HCT116 (cell line): ENCODE measurements around the gene PACRG. TPM values are rescaled to one million over a fixed set of nuclear protein-coding genes. Genes with fewer than 3 reads are reported as not detected.

ENCODE experiments used
- ATAC-seq: fragments of 200-7000 bp; cut with Tn5 transposase; 2 replicates; pipeline ENCODE4 v1.9.1; 2020; ENCODE audit warnings: mild to moderate bottlenecking, moderate library complexity
- BruUV-seq: library from RNA; stranded (reverse); fragments of 400-500 nt; replicated peaks from 2 replicates; lab custom pipeline; 2021; lab: Mats Ljungman, UMichigan
- CTCF ChIA-PET: fragments of 300-600 bp; sonication (Branson Sonifier 250); formaldehyde crosslinking; loops from one replicate; lab custom pipeline; 2021; ENCODE audit warnings: antibody characterized with exemption; lab: Charles Lee
- POLR2A ChIA-PET: fragments of 300-600, 350-600 bp; sonication (Branson Sonifier 250); formaldehyde crosslinking; loops from one replicate; lab custom pipeline; 2021; ENCODE audit warnings: antibody characterized with exemption; lab: Charles Lee
- RAD21 ChIA-PET, 2 experiments: fragments of 300-600 bp; sonication (Branson Sonifier 250); formaldehyde crosslinking; loops; one replicate each; lab custom pipeline; 2023; ENCODE audit warnings: low total read pairs in 2 of 2; ENCODE audit not compliant: uncharacterized antibody in 2 of 2, unreplicated experiment in 2 of 2, low non-redundant PET in 1 of 2; lab: Charles Lee
- DNase-seq: peaks from one replicate; pipeline ENCODE4 v3.0.0-alpha.2; 2010; ENCODE audit warnings: low read depth, low spot score
- H2AFZ ChIP-seq: fragments of 200-600 bp; shearing (Covaris generic), sonication (generic); 2 replicates; pipeline ENCODE4 v1.6.1; 2017; ENCODE audit warnings: low read depth, mixed run types, mixed read lengths, antibody characterized with exemption, low read length; ENCODE audit not compliant: poor library complexity, severe bottlenecking
- H3K27ac ChIP-seq: 2 replicates; pipeline ENCODE4 v1.5.1; 2012; ENCODE audit warnings: low read depth, low read length
- H3K27me3 ChIP-seq: fragments of 200-600 bp; sonication (generic); 2 replicates; pipeline ENCODE4 v1.6.1; 2016; ENCODE audit warnings: mixed run types, low read length, mixed read lengths; ENCODE audit not compliant: insufficient read depth
- H3K36me3 ChIP-seq, 2 experiments: fragments of 200-500 bp in 1 of 2; fragments of 200-600 bp in 1 of 2; sonication (Bioruptor generic) in 1 of 2; sonication (generic) in 1 of 2; 2 replicates each; pipeline versions ENCODE4 v1.5.1 to v1.6.1; 2014 to 2016; ENCODE audit warnings: low read length in 2 of 2, inconsistent platforms in 1 of 2, mixed read lengths in 1 of 2, mixed run types in 1 of 2; ENCODE audit not compliant: insufficient read depth in 2 of 2, control insufficient read depth in 1 of 2
- H3K4me1 ChIP-seq, 2 experiments: fragments of 200-600 bp in 1 of 2; sonication (generic) in 1 of 2; 2 replicates each; pipeline versions ENCODE4 v1.5.1 to v1.6.1; 2012 to 2017; ENCODE audit warnings: low read length in 2 of 2, inconsistent platforms in 1 of 2, mild to moderate bottlenecking in 1 of 2, mixed read lengths in 1 of 2, mixed run types in 1 of 2, moderate library complexity in 1 of 2; ENCODE audit not compliant: insufficient read depth in 2 of 2, control insufficient read depth in 1 of 2
- H3K4me2 ChIP-seq: fragments of 200-600 bp; sonication (generic); 2 replicates; pipeline ENCODE4 v1.6.1; 2017; ENCODE audit warnings: mixed run types, low read length, mixed read lengths
- H3K4me3 ChIP-seq, 2 experiments: fragments of 200-600 bp in 1 of 2; sonication (generic) in 1 of 2; replicated peaks in 1 of 2; 2 replicates each; pipeline ENCODE4 v1.5.1; 2011 to 2016; ENCODE audit warnings: low read length in 2 of 2, control low read depth in 1 of 2, low read depth in 1 of 2, mild to moderate bottlenecking in 1 of 2, mixed read lengths in 1 of 2, mixed run types in 1 of 2
- H3K79me2 ChIP-seq: fragments of 200-600 bp; sonication (generic); 2 replicates; pipeline ENCODE4 v1.6.1; 2017; ENCODE audit warnings: mild to moderate bottlenecking, mixed run types, low read length, moderate library complexity, mixed read lengths; ENCODE audit not compliant: insufficient read depth
- H3K9ac ChIP-seq: fragments of 200-600 bp; sonication (generic); 2 replicates; pipeline ENCODE4 v1.6.1; 2016; ENCODE audit warnings: low read length, mixed read lengths
- H3K9me2 ChIP-seq: fragments of 200-600 bp; sonication (generic), shearing (Covaris generic); 2 replicates; pipeline ENCODE4 v1.6.1; 2017; ENCODE audit warnings: mixed run types, mild to moderate bottlenecking, moderate library complexity; ENCODE audit not compliant: insufficient read depth
- H3K9me3 ChIP-seq, 2 experiments: fragments of 200-500 bp in 1 of 2; fragments of 200-600 bp in 1 of 2; sonication (Bioruptor generic) in 1 of 2; sonication (generic) in 1 of 2; 2 replicates each; pipeline ENCODE4 v1.6.1; 2014 to 2017; ENCODE audit warnings: low read length in 2 of 2, mixed read lengths in 2 of 2, inconsistent platforms in 1 of 2, low read depth in 1 of 2, mild to moderate bottlenecking in 1 of 2, mixed run types in 1 of 2, moderate library complexity in 1 of 2; ENCODE audit not compliant: control insufficient read depth in 1 of 2, insufficient read depth in 1 of 2
- H4K20me1 ChIP-seq: fragments of 200-600 bp; sonication (generic), shearing (Covaris generic); 2 replicates; pipeline ENCODE4 v1.6.1; 2017; ENCODE audit warnings: mixed run types, mild to moderate bottlenecking, moderate library complexity; ENCODE audit not compliant: insufficient read depth
- ELF1 ChIP-seq: IDR thresholded peaks from 2 replicates; pipeline ENCODE4 v1.6.1; 2012; ENCODE audit warnings: low read depth, borderline replicate concordance
- POLR2AphosphoS5 ChIP-seq: IDR thresholded peaks from 2 replicates; pipeline ENCODE4 v1.6.1; 2011; ENCODE audit warnings: mild to moderate bottlenecking, low read depth, low read length, moderate library complexity
- SIN3A ChIP-seq: IDR thresholded peaks from 2 replicates; pipeline ENCODE4 v1.6.1; 2012; ENCODE audit warnings: low read depth
- TCF7L2 ChIP-seq: IDR thresholded peaks from 2 replicates; pipeline ENCODE4 v1.7.0; 2011; ENCODE audit warnings: borderline replicate concordance, inconsistent platforms; ENCODE audit not compliant: insufficient read depth, insufficient read length; ENCODE audit errors: extremely low read depth
- YY1 ChIP-seq: IDR thresholded peaks from 2 replicates; pipeline ENCODE4 v1.6.1; 2011; ENCODE audit warnings: low read length, low read depth, moderate library complexity, mild to moderate bottlenecking; ENCODE audit not compliant: insufficient replicate concordance; ENCODE audit errors: extremely low read depth
- intact Hi-C: fragments of 100-400 bp; cut with micrococcal nuclease; formaldehyde crosslinking; loops from 2 replicates; pipeline ENCODE4 v1.10.0; 2022
- total RNA-seq: library from RNA; stranded (reverse); gene quantifications from one replicate; pipeline ENCODE4 v1.2.1, GENCODE V29; 2021; ENCODE audit not compliant: unreplicated experiment
- TF ChIP-seq, protein P1 (sequence below): IDR thresholded peaks from 2 replicates; pipeline ENCODE4 v1.6.1; 2012; ENCODE audit warnings: low read depth

The PACRG gene
- total RNA-seq, 1 experiment from 2014 or later = 0.71 TPM

DNA sequence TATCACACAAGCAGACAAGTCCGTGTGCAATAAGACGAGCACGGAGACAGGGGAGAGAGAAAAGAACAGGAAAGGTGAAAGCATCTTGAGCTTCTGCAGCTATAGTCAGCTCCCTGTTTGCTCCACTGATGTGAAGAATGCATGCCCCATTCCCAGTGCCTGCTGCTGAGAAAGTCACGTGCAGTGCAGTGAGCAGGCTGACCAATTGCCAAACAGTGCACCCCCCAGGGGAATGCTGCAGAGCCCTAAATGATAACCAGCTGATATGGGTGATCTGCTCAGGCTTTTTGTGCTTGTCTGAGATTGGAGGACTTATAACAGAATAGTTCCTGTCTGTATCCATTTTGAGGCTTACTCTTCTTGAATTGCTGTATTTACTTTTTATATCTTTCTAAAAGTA, 121.5 kb downstream of the PACRG start:
- no TSS peak for BruUV-seq
- ATAC-seq = no peak
- no peak for DNase-seq
- Histone ChIP-seq H3K9me3 (no peaks in the 10 kb centered on the region; a peak in 1 of 4 replicates), H2AFZ (no peak overlapping the region), H3K27ac (no peak overlapping the region), H3K4me1 (no peaks in the 10 kb centered on the region), H3K36me3 (no peaks in the 10 kb centered on the region), H3K9me2 (no peaks in the 10 kb centered on the region), H4K20me1 (no peaks in the 10 kb centered on the region), H3K4me3 (no peak overlapping the region), H3K9ac (no peak overlapping the region), H3K27me3 (no peaks in the 10 kb centered on the region), H3K79me2 (no peaks in the 10 kb centered on the region), H3K4me2 (no peak overlapping the region)
- CTCF ChIA-PET = no interaction called here
- TF ChIP-seq POLR2AphosphoS5 (no peak), TCF7L2 (no peak), ELF1 (no peak), SIN3A (no peak), YY1 (no peak)
- TF ChIP-seq, protein P1, sequence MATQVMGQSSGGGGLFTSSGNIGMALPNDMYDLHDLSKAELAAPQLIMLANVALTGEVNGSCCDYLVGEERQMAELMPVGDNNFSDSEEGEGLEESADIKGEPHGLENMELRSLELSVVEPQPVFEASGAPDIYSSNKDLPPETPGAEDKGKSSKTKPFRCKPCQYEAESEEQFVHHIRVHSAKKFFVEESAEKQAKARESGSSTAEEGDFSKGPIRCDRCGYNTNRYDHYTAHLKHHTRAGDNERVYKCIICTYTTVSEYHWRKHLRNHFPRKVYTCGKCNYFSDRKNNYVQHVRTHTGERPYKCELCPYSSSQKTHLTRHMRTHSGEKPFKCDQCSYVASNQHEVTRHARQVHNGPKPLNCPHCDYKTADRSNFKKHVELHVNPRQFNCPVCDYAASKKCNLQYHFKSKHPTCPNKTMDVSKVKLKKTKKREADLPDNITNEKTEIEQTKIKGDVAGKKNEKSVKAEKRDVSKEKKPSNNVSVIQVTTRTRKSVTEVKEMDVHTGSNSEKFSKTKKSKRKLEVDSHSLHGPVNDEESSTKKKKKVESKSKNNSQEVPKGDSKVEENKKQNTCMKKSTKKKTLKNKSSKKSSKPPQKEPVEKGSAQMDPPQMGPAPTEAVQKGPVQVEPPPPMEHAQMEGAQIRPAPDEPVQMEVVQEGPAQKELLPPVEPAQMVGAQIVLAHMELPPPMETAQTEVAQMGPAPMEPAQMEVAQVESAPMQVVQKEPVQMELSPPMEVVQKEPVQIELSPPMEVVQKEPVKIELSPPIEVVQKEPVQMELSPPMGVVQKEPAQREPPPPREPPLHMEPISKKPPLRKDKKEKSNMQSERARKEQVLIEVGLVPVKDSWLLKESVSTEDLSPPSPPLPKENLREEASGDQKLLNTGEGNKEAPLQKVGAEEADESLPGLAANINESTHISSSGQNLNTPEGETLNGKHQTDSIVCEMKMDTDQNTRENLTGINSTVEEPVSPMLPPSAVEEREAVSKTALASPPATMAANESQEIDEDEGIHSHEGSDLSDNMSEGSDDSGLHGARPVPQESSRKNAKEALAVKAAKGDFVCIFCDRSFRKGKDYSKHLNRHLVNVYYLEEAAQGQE = no peak
- RAD21 ChIA-PET = no interaction called here
- POLR2A ChIA-PET = no interaction called here
- intact Hi-C loops = no loop called here
